Left kidney (tissue), 8 donors: ENCODE data around the gene BOLA1. TPM values are rescaled to one million over a fixed set of nuclear protein-coding genes. Genes with fewer than 3 reads are reported as not detected.
A peak's percentile ranks its signal among the peaks of the same experiment; 100 is the strongest.
"Not testable (repeated sequence)": the region's sequence is repeated elsewhere in the genome, so short reads cannot be mapped to it uniquely, and the experiment has no call there.

ENCODE experiments used
- DNase-seq: peaks from one replicate; pipeline ENCODE4 v3.0.0-alpha.2; 2013
- long read RNA-seq, 8 donors: transcript quantifications; one replicate each; lab custom pipeline, GENCODE V29; 2026
- polyA plus RNA-seq: library from polyadenylated mRNA; unstranded; fragments of 120-200 nt; gene quantifications from one replicate; pipeline ENCODE4 v1.2.1, GENCODE V29; 2013; ENCODE audit not compliant: insufficient read length

Gene BOLA1, protein sequence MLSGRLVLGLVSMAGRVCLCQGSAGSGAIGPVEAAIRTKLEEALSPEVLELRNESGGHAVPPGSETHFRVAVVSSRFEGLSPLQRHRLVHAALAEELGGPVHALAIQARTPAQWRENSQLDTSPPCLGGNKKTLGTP
- polyA plus RNA-seq, result 16.9 TPM
- long read RNA-seq, donor 1, transcript BOLA1-202 (2 exons, 859 nt), result major isoform, 15 of 44 reads
- long read RNA-seq, donor 1, partial matches to known transcripts, result 28 of 44 reads
- long read RNA-seq, donor 1, other reads (novel, unspliced or antisense), result 0 of 44 reads
- long read RNA-seq, donor 2, transcript BOLA1-202 (2 exons, 859 nt), result major isoform, 16 of 18 reads
- long read RNA-seq, donor 2, partial matches to known transcripts, result 0 of 18 reads
- long read RNA-seq, donor 2, other reads (novel, unspliced or antisense), result 0 of 18 reads
- long read RNA-seq, donor 3, transcript BOLA1-202 (2 exons, 859 nt), result major isoform, 9 of 9 reads
- long read RNA-seq, donor 3, partial matches to known transcripts, result 0 of 9 reads
- long read RNA-seq, donor 3, other reads (novel, unspliced or antisense), result 0 of 9 reads
- long read RNA-seq, donor 4, partial matches to known transcripts, result 0 of 3 reads
- long read RNA-seq, donor 4, other reads (novel, unspliced or antisense), result 0 of 3 reads
- long read RNA-seq, donor 5, transcript BOLA1-202 (2 exons, 859 nt), result major isoform, 16 of 19 reads
- long read RNA-seq, donor 5, partial matches to known transcripts, result 0 of 19 reads
- long read RNA-seq, donor 5, other reads (novel, unspliced or antisense), result 0 of 19 reads
- long read RNA-seq, donor 6, transcript BOLA1-202 (2 exons, 859 nt), result major isoform, 9 of 10 reads
- long read RNA-seq, donor 6, partial matches to known transcripts, result 0 of 10 reads
- long read RNA-seq, donor 6, other reads (novel, unspliced or antisense), result 0 of 10 reads
- long read RNA-seq, donor 7, transcript BOLA1-202 (2 exons, 859 nt), result major isoform, 20 of 22 reads
- long read RNA-seq, donor 7, partial matches to known transcripts, result 0 of 22 reads
- long read RNA-seq, donor 7, other reads (novel, unspliced or antisense), result 0 of 22 reads
- long read RNA-seq, donor 8, transcript BOLA1-202 (2 exons, 859 nt), result major isoform, 8 of 8 reads
- long read RNA-seq, donor 8, partial matches to known transcripts, result 0 of 8 reads
- long read RNA-seq, donor 8, other reads (novel, unspliced or antisense), result 0 of 8 reads

DNA sequence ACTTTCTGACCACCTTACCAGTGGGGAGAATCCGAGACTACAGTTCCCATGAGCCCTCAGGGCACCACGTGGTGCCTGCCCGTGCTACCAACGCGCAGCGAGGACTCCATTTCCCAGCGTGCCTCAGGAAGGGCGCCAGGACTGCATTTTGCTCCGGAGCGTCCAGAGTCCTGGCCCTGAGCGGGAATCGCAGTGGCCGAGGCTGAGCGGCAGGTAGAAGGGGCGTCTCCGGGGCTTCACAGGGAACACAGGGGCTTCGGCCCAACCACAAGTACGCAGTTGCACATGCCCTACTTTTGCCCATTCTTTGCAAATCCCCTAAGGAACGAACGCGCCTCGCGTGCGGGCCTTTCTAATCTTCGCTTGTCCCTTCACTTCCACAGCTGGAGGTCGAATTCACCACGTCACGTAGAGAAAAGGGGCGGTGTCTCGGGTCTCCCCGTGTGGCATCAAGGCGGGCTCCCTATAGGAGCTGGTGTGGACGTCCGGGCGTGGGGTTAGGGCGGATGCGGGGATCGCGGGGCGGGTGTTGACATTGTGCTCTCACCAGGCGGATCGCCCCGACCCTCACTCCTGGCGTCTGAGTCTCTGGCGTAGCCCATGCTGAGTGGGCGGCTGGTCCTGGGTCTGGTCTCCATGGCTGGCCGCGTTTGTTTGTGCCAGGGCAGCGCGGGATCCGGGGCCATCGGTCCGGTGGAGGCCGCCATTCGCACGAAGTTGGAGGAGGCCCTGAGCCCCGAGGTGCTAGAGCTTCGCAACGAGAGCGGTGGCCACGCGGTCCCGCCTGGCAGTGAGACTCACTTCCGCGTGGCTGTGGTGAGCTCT, at the start of gene BOLA1:
Gene BOLA1, plus strand, starts transcription at position 109 of the 825 bp plus-strand sequence. Its CDS starts 492 bp downstream, at position 601.
- peak; percentile 92 for DNase-seq

DNA sequence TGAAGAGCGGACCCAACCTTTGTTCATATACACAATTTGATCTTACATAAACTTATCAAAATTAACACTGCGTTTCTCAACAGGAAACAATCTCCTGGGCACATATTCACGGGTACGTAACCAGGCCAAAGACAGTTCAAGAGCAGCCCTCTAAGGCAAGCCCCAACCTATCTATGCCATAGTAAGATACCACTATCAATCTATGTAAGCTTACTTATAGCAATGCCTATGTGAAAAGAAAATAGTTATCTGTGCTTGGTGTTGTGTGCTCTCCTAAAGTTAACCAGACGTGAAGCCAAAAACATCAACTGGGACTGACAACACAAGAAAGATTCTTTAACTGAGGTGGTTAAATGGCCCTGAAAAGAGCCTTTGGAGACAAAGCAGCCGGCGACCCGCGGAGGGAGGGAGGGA, 49.4 kb upstream of the BOLA1 start:
- peak; percentile 17 for DNase-seq

DNA sequence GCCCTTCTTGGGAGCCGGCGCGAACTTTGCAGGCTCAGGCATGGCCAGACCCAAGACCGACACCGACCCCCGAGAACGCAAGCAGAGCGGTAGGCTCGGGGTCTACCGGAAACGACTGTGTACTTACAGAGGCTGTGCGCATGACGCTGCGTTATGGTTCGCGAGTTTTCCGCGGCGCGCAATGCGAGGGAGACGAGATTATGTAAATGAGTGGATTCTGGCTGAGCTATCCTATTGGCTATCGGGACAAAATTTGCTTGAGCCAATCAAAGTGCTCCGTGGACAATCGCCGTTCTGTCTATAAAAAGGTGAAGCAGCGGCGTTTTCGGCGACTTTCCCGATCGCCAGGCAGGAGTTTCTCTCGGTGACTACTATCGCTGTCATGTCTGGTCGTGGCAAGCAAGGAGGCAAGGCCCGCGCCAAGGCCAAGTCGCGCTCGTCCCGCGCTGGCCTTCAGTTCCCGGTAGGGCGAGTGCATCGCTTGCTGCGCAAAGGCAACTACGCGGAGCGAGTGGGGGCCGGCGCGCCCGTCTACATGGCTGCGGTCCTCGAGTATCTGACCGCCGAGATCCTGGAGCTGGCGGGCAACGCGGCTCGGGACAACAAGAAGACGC, 48.5 kb upstream of the BOLA1 start:
- DNase-seq, result not testable (repeated sequence)

DNA sequence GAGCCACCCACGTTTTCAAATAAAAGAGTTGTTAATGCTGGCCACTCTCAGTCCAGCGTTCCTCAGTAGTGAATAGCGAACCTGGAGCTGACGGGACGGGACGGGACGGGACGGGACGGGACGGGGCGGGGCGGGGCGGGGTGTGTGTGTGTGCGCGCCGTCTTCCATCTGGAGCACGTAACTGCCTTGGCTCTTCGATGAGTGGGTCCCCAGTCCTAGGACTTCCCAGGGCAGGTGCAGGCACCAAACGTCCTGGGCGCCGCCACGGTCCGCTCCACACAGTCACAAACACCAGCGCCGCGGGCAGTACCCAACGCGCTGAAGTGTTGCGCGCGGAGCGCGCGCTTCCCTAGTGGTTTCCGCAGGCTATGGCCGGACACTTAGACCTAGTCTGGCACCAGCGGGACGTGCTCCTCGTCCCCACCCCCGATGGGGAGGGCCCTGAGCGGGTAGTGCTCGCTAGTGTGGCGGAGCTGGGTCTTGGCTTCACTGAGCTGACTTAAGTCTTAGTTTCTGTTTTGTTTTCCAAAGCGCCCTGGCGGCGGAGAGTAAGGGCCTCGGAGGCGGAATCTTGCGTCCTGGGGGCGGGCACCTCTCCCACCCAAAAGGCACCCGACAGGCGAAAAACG, 47.7 kb upstream of the BOLA1 start:
- not testable (repeated sequence) for DNase-seq

DNA sequence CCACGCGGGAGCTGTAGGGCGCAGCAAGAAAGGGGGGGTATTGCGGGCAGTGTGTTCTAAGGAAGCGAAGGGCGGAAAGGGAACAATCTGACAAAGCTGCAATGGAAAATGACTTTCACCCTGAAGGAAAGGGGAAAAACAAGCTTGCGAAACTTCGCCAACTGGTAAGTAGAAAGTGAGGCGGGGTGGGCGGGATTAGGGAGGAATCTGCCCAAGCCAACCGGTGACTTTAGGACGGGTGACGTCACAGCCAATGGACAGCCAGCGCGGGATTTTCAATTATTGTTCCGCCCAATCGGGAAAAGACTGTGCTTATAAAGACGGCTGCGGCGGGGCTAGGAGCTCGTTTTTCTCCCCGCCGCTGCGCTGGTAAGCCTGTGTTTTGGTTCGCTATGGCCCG, 47.1 kb upstream of the BOLA1 start:
- not testable (repeated sequence) for DNase-seq

DNA sequence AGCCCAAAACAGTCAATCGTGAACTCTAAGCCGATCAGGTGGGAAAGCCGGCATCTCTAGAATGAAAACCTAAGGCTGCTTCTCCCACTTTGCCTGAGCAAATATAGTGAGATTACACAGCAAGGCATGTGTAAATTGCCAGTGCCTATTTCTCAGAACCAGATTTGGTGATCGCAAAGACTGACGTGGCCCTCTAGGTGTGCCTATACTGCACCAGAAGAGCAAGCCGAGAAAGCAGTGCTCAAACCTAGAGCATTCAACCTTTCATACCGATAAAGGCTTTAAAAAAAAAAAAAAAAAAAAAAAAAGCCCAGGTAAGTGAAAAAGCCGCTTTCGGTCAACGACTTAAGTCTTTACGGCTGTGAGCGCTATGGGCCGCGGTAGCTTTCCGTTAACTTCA, 39.1 kb upstream of the BOLA1 start:
- DNase-seq, result not testable (repeated sequence)

DNA sequence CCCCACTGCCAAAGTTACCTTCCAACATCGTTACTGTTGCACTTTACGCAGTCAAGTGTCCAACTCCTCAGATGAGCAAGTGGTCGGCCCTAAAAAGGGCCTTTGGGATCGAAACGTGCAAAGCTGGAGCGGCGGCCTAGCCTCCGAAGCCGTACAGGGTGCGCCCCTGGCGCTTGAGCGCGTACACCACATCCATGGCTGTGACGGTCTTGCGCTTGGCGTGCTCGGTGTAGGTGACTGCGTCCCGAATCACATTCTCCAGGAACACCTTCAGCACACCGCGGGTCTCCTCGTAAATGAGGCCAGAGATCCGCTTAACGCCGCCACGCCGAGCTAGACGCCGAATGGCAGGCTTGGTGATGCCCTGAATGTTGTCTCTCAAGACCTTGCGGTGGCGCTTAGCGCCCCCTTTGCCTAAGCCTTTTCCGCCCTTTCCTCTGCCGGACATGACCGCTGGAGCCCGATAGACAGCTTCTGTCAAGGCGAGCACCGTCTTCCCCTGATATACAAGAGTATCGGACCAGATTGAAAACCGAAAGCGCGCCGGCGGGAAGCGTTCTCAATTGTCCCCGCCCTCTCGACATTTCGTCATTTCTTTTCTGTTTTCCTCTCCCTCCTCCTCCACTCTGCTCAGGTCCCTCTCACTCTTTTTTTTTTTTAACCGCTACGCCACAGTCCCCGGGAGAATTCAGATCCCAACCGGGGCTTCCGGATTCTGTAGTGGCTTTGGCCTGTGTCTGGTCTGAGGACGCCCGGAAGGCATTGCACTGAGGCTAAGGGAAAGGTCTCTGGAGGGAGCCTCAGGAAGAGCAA, 38.5 kb upstream of the BOLA1 start:
- DNase-seq, result not testable (repeated sequence)

DNA sequence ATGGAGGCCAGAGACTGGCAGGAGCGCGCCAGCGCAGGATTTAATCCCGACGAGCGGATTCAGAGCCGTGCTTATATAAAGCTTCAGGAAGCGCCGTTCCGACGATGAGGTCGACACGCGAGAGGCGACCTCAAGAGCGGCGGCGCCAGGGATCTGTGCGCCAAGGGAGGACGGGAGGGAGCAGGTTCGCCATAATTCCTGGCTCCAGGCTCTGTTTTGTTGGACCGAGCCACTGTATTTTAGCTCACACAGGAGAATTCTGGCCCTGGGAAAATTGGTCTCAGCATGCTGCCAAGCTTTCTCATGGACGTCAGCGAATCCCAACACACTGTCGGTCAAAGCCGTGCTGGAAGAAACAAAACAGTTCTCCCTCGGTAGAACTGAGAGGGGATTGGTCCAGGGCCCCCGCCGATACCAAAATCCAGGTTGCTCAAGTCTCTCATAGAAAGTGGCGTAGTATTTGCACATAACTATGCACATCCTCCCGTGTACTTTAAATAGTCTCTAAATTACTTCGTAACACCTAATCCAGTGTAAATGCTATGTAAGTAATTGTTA, 37.8 kb upstream of the BOLA1 start:
- DNase-seq, result not testable (repeated sequence)

DNA sequence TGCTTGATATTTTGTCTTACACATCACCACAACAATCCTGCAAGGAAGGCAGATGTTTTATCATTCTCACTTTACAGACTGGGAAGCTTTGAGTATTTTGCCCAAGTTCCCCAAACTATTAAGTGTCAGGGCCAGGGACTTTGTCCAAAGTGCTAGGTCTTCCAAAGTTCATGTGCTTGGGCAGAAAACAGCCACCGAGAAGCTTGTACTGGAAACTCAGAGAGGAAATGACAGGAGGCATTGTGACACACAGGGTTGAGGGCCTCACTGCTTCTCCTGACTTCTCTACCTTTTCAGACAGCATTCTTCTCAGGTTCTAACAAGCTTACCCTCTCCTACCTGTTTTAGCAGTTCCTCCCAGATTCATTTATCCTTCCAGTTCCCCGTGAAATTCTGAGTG, 32.5 kb upstream of the BOLA1 start:
- DNase-seq, result not testable (repeated sequence)

DNA sequence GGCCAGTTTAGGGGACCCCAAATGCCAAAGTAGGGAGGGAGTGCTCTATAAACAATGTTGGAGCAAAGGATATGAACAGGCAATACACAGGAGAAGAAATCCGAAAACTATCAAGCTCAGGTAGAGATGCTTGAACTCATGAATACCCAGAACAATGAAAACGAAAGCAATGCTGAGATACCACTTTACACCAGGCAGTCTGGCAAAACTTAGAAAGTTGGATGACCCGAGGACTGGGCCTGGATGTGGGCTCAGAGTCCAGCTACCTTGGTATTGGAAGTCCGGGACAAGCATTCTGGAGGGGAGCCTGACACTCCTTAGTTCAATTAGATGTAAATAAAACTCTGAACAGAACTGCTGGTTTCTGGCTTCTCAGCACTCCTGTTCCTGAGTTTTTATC, 26.3 kb upstream of the BOLA1 start:
- DNase-seq, result not testable (repeated sequence)

DNA sequence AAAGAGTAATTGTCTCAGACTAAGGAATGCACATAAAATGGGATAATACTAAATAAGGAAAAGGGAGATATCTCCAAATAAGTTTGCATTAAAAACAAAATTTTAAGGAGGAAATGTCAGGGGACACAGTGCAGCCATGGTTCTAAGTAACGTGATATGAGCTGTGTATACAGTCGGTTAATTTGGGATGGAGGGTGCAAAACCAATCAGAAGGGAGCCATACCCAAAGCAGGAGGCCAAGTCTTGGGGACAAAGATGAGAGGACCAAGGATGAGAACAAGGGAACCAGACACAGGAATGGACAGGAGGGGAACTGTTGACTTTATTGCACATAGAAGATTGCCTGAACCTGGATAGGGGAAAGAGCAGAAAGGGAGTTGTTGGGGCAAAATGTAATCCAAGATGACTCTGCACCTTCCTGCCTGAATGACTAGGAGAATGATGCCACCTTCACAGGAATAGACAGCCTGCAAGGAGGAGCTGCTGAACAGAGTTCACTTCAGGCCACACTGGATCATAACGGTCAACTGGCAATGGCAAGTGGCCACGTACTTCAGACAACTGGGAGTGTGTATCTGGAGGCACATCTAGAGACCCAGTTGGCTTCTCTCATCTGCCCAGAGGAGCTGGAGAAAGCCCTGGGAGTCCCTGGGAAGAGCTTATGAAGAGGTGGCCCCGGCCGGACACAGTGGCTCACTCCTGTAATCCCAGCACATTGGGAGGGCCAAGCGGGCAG, 22.0 kb upstream of the BOLA1 start:
- DNase-seq, result no peak

DNA sequence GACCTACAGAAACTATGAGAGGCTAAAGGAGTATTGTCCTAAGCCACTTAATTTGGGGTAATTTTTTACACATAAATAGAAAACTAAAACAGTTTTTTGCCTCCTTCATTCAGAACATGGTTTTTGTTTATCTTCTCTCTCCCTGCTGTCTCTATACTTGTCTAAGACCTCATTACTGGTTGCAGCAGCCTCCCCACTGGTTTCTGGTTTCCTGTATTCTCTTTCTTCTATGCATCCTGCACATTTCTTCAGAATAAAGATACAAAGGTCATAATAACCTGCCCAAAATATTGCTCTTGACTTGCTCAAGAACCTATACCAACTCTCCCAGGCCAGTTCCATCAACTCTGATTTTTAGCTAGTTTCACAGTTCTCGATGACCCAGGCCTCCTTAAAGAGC, 19.8 kb upstream of the BOLA1 start:
- no peak for DNase-seq

DNA sequence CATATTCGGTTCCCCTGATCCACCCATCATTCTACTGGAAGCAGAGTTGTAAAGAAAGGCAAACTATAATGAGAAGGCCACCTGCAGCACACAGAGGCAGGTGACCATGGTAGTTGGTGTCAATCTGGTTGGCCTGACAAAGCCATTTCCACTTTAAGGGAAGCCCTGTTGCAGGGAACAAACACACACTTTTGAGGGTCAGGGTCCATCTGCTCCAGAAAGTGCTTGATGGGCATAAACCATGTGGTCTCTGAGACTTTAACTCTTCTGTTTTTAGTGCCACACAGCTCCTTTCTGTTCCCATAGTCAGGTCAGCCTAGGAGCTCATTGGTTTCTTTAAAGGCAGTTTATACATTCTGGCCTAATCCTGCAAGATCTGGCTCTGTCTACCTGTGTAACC, 17.5 kb upstream of the BOLA1 start:
- no peak for DNase-seq

DNA sequence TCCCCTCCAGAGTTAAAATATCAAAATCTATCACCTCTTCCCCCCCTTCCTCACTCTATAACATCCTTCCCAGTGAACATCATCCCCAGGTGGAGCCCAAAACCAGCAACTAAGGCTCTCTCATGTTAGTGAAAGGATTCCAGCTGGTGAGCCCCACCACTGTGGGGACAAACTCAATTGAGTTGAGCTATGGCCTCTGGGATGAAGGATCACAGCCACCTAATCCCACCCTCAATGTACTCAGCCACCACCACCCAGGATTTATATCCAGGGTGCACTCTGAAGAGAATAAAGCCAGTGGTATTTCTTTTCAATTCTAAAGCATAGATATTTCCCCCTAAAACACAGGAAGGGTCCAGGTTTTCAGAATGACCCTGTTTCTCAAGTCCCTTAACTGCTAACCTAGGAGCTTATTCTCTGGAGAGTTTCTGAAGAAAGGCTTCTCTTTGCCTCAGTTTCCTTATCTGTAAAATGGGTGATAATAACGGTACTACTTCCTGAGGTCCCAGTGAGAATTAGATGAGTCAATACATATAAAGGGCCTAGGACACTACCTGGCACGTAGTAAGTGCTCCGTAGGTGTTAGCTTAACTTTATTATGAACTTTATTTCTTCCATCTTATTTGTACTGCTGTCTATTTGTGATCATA, 15.6 kb upstream of the BOLA1 start:
- no peak for DNase-seq

DNA sequence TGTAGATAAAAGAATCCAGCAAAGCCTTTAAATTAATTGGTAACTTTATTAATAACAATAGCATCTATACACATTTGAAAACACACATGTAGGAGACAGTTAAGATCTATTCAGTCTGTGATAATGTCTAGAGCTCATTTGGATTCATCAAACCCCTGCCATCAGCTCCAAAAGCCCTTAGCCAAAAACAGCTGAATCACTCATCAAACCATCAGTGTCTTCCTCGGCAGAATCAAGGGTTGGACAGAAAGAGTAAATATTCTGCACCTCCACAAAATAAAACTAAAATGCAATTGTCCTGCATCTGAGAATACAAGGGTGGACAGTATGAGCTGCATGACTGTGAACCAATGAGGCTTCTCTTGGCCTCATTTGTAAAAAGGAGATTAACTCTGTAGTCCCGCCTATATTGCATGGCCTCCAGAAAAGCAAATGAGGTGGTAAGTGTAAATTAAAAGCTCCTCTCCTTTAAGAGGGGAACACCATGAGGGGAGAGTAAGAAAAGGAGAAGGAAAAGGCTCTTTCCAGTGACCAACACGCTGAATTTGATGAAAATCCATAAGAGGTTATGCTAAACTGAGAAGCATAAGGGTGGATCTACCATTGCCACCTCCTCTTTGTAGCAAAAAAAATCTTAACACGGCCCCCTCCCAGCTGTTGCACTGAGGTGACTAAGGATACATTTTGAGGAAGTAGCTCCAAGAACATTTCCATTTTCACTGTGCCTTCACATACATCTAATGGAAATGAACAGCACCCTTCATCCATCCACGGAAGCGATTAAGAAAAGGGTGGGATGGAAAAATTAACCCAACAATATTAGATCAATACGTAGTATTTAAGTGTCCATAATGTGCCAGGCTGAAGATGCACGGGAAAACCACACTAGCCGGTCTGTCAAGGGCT, 14.7 kb upstream of the BOLA1 start:
- peak; percentile 41 for DNase-seq

DNA sequence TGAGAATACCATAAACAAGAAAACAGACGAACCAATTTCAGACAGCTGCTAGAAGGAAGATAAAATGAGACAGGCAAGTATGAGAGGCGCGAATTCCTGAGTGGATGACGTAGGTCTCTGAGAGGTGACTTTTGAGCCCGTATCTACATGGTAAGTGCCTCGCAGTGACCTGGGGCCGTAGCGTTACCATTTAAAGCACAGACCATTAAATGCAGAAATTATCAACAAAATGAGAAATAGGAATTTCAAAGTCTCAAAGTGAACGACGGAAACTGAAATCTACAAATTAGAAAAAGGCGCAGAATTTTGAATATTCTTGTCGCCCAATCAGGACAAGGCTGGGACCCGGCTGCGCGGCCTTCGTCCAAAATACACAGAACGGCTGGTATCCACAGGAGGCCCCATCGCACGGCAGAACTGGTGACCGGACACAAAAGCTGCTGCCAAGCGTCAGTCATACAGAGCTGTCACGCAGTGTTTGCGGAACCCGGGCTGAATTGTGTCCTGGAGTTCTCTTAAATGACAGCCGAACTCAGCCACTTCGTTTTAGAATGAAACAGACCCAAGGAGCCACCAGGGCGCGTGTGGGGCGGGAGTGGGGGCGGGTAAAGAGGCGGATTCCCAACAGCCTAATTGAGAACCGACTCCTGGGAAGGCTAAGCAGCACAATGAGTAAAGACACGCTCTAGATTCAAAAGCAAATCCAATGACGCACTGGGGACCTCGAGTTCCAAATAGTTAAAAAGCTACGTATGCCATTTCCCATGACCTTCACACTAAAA, 13.8 kb upstream of the BOLA1 start:
- DNase-seq, result peak; percentile 79
